ENCODE data around the gene CD6. TPM values are rescaled to one million over a fixed set of nuclear protein-coding genes. Genes with fewer than 3 reads are reported as not detected.

The CD6 gene
- total and polyA plus RNA-seq, 2 of the 8 experiments (the other 6 are each of a cell fraction or from before 2014, with no cell fraction given): 0.03 TPM; not detected in 1

GRCh38 chr11:61067782-61068446 is 96.4 kb downstream of the CD6 start:
- Histone ChIP-seq H3K36me3 (ENCODE audit: control insufficient read depth in 2 of 4, insufficient read depth in 4 of 4, low read length in 3 of 4) (no peaks in the 10 kb centered on the region), H4K8ac (ENCODE audit: extremely low read depth, insufficient read depth, low read length) (no peak overlapping the region), H3K4ac (replicated peaks; ENCODE audit: insufficient read length, low read depth, low read length) (no peak overlapping the region), H3K23ac (ENCODE audit: insufficient read length) (no peak overlapping the region), H3K14ac (ENCODE audit: insufficient read length) (no peak overlapping the region), H3K27ac (ENCODE audit: low read depth, low read length) (no peak overlapping the region), H4K5ac (ENCODE audit: insufficient read length, low read depth, low read length) (no peak overlapping the region), H4K91ac (replicated peaks; ENCODE audit: insufficient read length, low read length) (no peak overlapping the region), H3K4me3 (ENCODE audit: extremely low read depth in 1 of 4, insufficient read depth in 2 of 4, low read depth in 3 of 4, low read length in 4 of 4) (no peak overlapping the region), H3K4me2 (ENCODE audit: insufficient read depth in 1 of 2, low read depth in 2 of 2, low read length in 2 of 2) (no peak overlapping the region), H2BK12ac (ENCODE audit: low read depth, low read length) (no peak overlapping the region), H3K9me3 (ENCODE audit: insufficient read depth in 2 of 2, low read depth in 1 of 2, low read length in 1 of 2) (no peaks in the 10 kb centered on the region), H3K9ac (replicated peaks in 1 of 4; ENCODE audit: extremely low read depth in 1 of 4, low read depth in 3 of 4, low read length in 3 of 4) (no peak overlapping the region), H3K56ac (replicated peaks; ENCODE audit: insufficient read length, low read depth, low read length) (no peak overlapping the region), H2BK120ac (replicated peaks; ENCODE audit: low read depth, low read length) (no peak overlapping the region), H2BK5ac (ENCODE audit: low read depth, low read length) (no peak overlapping the region), H3K18ac (ENCODE audit: extremely low read depth, low read length) (no peak overlapping the region), H3K4me1 (replicated peaks in 1 of 4; ENCODE audit: control insufficient read depth in 3 of 4, insufficient read depth in 4 of 4, low read length in 3 of 4) (no peaks in the 10 kb centered on the region), H2AFZ (ENCODE audit: low read length) (no peak overlapping the region), H3K27me3 (replicated peaks in 1 of 4; ENCODE audit: control insufficient read depth in 3 of 4, extremely low read depth in 1 of 4, insufficient read depth in 3 of 4, low read length in 3 of 4) (no peaks in the 10 kb centered on the region), H3K79me1 (ENCODE audit: low read depth, low read length) (no peaks in the 10 kb centered on the region), H3K79me2 (ENCODE audit: control insufficient read depth in 1 of 2, insufficient read depth in 2 of 2, low read length in 2 of 2) (no peaks in the 10 kb centered on the region), H4K20me1 (replicated peaks in 1 of 2; ENCODE audit: control insufficient read depth in 1 of 2, insufficient read depth in 2 of 2, low read length in 2 of 2) (peaks cover 0 to 2% of the 10 kb centered on the region in 2 experiments), H3K23me2 (ENCODE audit: low read depth, low read length) (no peaks in the 10 kb centered on the region), H2BK15ac (ENCODE audit: low read length) (no peak overlapping the region), H2AK5ac (ENCODE audit: low read depth, low read length) (no peak overlapping the region), H2BK20ac (ENCODE audit: low read length) (no peak overlapping the region)
- DNase-seq (ENCODE audit: low read depth in 1 of 2, low spot score in 2 of 2) (no peak), FAIRE-seq (no peak)
- CTCF ChIA-PET (ENCODE audit: partially characterized antibody): interaction anchor here (1.3 kb wide), 1 partner anchor 61 kb away, joined by 4 read pairs; no protein-coding TSS in a partner anchor
- TF ChIP-seq TEAD4 (IDR thresholded peaks at IDR 0.05; ENCODE audit: low read depth, low read length) (no peak), ZNF274 (IDR thresholded peaks at IDR 0.05; ENCODE audit: borderline replicate concordance, extremely low read depth, low read length) (no peak), MAFK (IDR thresholded peaks at IDR 0.05; ENCODE audit: low read depth, low read length) (no peak), EP300 (IDR thresholded peaks at IDR 0.05; ENCODE audit: borderline replicate concordance in 1 of 2, low read depth in 2 of 2, low read length in 2 of 2) (no peak), GABPA (IDR thresholded peaks at IDR 0.05; ENCODE audit: borderline replicate concordance, insufficient read depth, low read length) (no peak), HDAC2 (IDR thresholded peaks at IDR 0.05; ENCODE audit: borderline replicate concordance in 1 of 2, low read depth in 2 of 2, low read length in 2 of 2) (no peak), CEBPB (IDR thresholded peaks at IDR 0.05; ENCODE audit: low read depth, low read length) (no peak), ASH2L (IDR thresholded peaks at IDR 0.05; ENCODE audit: low read length) (no peak), SIN3A (conservative IDR thresholded peaks at IDR 0.05 in 1 of 2, IDR thresholded peaks at IDR 0.05 in 1 of 2; ENCODE audit: low read depth in 1 of 2, low read length in 2 of 2) (no peak), BCL11A (IDR thresholded peaks at IDR 0.05; ENCODE audit: low read depth in 2 of 2, low read length in 2 of 2) (no peak), SP1 (IDR thresholded peaks at IDR 0.05; ENCODE audit: low read depth, low read length) (no peak), KDM5A (IDR thresholded peaks at IDR 0.05; ENCODE audit: low read length) (no peak), POU5F1 (IDR thresholded peaks at IDR 0.05; ENCODE audit: low read depth, low read length) (no peak), CBX8 (IDR thresholded peaks at IDR 0.05; ENCODE audit: borderline replicate concordance, low read depth, low read length) (no peak)
- POLR2A ChIA-PET (ENCODE audit: partially characterized antibody): no interaction called here
- WGBS, 2 experiments (ENCODE audit: extremely low coverage in 1 of 2, insufficient coverage in 1 of 2, insufficient read length in 1 of 2, insufficient replicate concordance in 2 of 2, low coverage in 1 of 2, low lambda C conversion rate in 2 of 2, missing lambda C conversion rate in 1 of 2): 88% methylated on average over 13 of the region's 14 CpGs; no CpG with 5 or more reads in 1 of the 2 experiments

Measured in H1 (cell line).